HCT116 (cell line): ENCODE data around the gene FNIP2. TPM values are rescaled to one million over a fixed set of nuclear protein-coding genes. Genes with fewer than 3 reads are reported as not detected.
"Not testable (repeated sequence)": the region's sequence is repeated elsewhere in the genome, so short reads cannot be mapped to it uniquely, and the experiment has no call there.

Source experiments
- ATAC-seq: fragments of 200-7000 bp; cut with Tn5 transposase; 2 replicates; pipeline ENCODE4 v1.9.1; 2020; ENCODE audit warnings: mild to moderate bottlenecking, moderate library complexity
- BruUV-seq: library from RNA; stranded (reverse); fragments of 400-500 nt; replicated peaks from 2 replicates; lab custom pipeline; 2021; lab: Mats Ljungman, UMichigan
- CTCF ChIA-PET: fragments of 300-600 bp; sonication (Branson Sonifier 250); formaldehyde crosslinking; loops from one replicate; lab custom pipeline; 2021; ENCODE audit warnings: antibody characterized with exemption; lab: Charles Lee
- POLR2A ChIA-PET: fragments of 300-600, 350-600 bp; sonication (Branson Sonifier 250); formaldehyde crosslinking; loops from one replicate; lab custom pipeline; 2021; ENCODE audit warnings: antibody characterized with exemption; lab: Charles Lee
- RAD21 ChIA-PET, 2 experiments: fragments of 300-600 bp; sonication (Branson Sonifier 250); formaldehyde crosslinking; loops; one replicate each; lab custom pipeline; 2023; ENCODE audit warnings: low total read pairs in 2 of 2; ENCODE audit not compliant: uncharacterized antibody in 2 of 2, unreplicated experiment in 2 of 2, low non-redundant PET in 1 of 2; lab: Charles Lee
- DNase-seq: peaks from one replicate; pipeline ENCODE4 v3.0.0-alpha.2; 2010; ENCODE audit warnings: low read depth, low spot score
- H2AFZ ChIP-seq: fragments of 200-600 bp; shearing (Covaris generic), sonication (generic); 2 replicates; pipeline ENCODE4 v1.6.1; 2017; ENCODE audit warnings: low read depth, mixed run types, mixed read lengths, antibody characterized with exemption, low read length; ENCODE audit not compliant: poor library complexity, severe bottlenecking
- H3K27ac ChIP-seq: 2 replicates; pipeline ENCODE4 v1.5.1; 2012; ENCODE audit warnings: low read depth, low read length
- H3K27me3 ChIP-seq: fragments of 200-600 bp; sonication (generic); 2 replicates; pipeline ENCODE4 v1.6.1; 2016; ENCODE audit warnings: mixed run types, low read length, mixed read lengths; ENCODE audit not compliant: insufficient read depth
- H3K36me3 ChIP-seq, 2 experiments: fragments of 200-500 bp in 1 of 2; fragments of 200-600 bp in 1 of 2; sonication (Bioruptor generic) in 1 of 2; sonication (generic) in 1 of 2; 2 replicates each; pipeline versions ENCODE4 v1.5.1 to v1.6.1; 2014 to 2016; ENCODE audit warnings: low read length in 2 of 2, inconsistent platforms in 1 of 2, mixed read lengths in 1 of 2, mixed run types in 1 of 2; ENCODE audit not compliant: insufficient read depth in 2 of 2, control insufficient read depth in 1 of 2
- H3K4me1 ChIP-seq, 2 experiments: fragments of 200-600 bp in 1 of 2; sonication (generic) in 1 of 2; 2 replicates each; pipeline versions ENCODE4 v1.5.1 to v1.6.1; 2012 to 2017; ENCODE audit warnings: low read length in 2 of 2, inconsistent platforms in 1 of 2, mild to moderate bottlenecking in 1 of 2, mixed read lengths in 1 of 2, mixed run types in 1 of 2, moderate library complexity in 1 of 2; ENCODE audit not compliant: insufficient read depth in 2 of 2, control insufficient read depth in 1 of 2
- H3K4me2 ChIP-seq: fragments of 200-600 bp; sonication (generic); 2 replicates; pipeline ENCODE4 v1.6.1; 2017; ENCODE audit warnings: mixed run types, low read length, mixed read lengths
- H3K4me3 ChIP-seq, 2 experiments: fragments of 200-600 bp in 1 of 2; sonication (generic) in 1 of 2; replicated peaks in 1 of 2; 2 replicates each; pipeline ENCODE4 v1.5.1; 2011 to 2016; ENCODE audit warnings: low read length in 2 of 2, control low read depth in 1 of 2, low read depth in 1 of 2, mild to moderate bottlenecking in 1 of 2, mixed read lengths in 1 of 2, mixed run types in 1 of 2
- H3K79me2 ChIP-seq: fragments of 200-600 bp; sonication (generic); 2 replicates; pipeline ENCODE4 v1.6.1; 2017; ENCODE audit warnings: mild to moderate bottlenecking, mixed run types, low read length, moderate library complexity, mixed read lengths; ENCODE audit not compliant: insufficient read depth
- H3K9ac ChIP-seq: fragments of 200-600 bp; sonication (generic); 2 replicates; pipeline ENCODE4 v1.6.1; 2016; ENCODE audit warnings: low read length, mixed read lengths
- H3K9me2 ChIP-seq: fragments of 200-600 bp; sonication (generic), shearing (Covaris generic); 2 replicates; pipeline ENCODE4 v1.6.1; 2017; ENCODE audit warnings: mixed run types, mild to moderate bottlenecking, moderate library complexity; ENCODE audit not compliant: insufficient read depth
- H3K9me3 ChIP-seq, 2 experiments: fragments of 200-500 bp in 1 of 2; fragments of 200-600 bp in 1 of 2; sonication (Bioruptor generic) in 1 of 2; sonication (generic) in 1 of 2; 2 replicates each; pipeline ENCODE4 v1.6.1; 2014 to 2017; ENCODE audit warnings: low read length in 2 of 2, mixed read lengths in 2 of 2, inconsistent platforms in 1 of 2, low read depth in 1 of 2, mild to moderate bottlenecking in 1 of 2, mixed run types in 1 of 2, moderate library complexity in 1 of 2; ENCODE audit not compliant: control insufficient read depth in 1 of 2, insufficient read depth in 1 of 2
- H4K20me1 ChIP-seq: fragments of 200-600 bp; sonication (generic), shearing (Covaris generic); 2 replicates; pipeline ENCODE4 v1.6.1; 2017; ENCODE audit warnings: mixed run types, mild to moderate bottlenecking, moderate library complexity; ENCODE audit not compliant: insufficient read depth
- CBX3 ChIP-seq: IDR thresholded peaks from 2 replicates; pipeline ENCODE4 v1.6.1; 2012; ENCODE audit warnings: low read depth
- CEBPB ChIP-seq: IDR thresholded peaks from 2 replicates; pipeline ENCODE4 v1.6.1; 2012; ENCODE audit warnings: low read depth
- EZH2 ChIP-seq: fragments of 200-600 bp; sonication (generic); IDR thresholded peaks from 2 replicates; pipeline ENCODE4 v1.6.1; 2017; ENCODE audit warnings: antibody characterized with exemption, mixed run types
- POLR2A ChIP-seq: IDR thresholded peaks from 2 replicates; pipeline ENCODE4 v1.7.0; 2011; ENCODE audit warnings: borderline replicate concordance; ENCODE audit not compliant: insufficient read depth, insufficient read length; ENCODE audit errors: extremely low read depth
- RAD21 ChIP-seq: IDR thresholded peaks from 2 replicates; pipeline ENCODE4 v1.6.1; 2012; ENCODE audit warnings: low read depth, mild to moderate bottlenecking
- SIN3A ChIP-seq: IDR thresholded peaks from 2 replicates; pipeline ENCODE4 v1.6.1; 2012; ENCODE audit warnings: low read depth
- TCF7L2 ChIP-seq: IDR thresholded peaks from 2 replicates; pipeline ENCODE4 v1.7.0; 2011; ENCODE audit warnings: borderline replicate concordance, inconsistent platforms; ENCODE audit not compliant: insufficient read depth, insufficient read length; ENCODE audit errors: extremely low read depth
- YY1 ChIP-seq: IDR thresholded peaks from 2 replicates; pipeline ENCODE4 v1.6.1; 2011; ENCODE audit warnings: low read length, low read depth, moderate library complexity, mild to moderate bottlenecking; ENCODE audit not compliant: insufficient replicate concordance; ENCODE audit errors: extremely low read depth
- ZNF274 ChIP-seq: fragments of 200-500 bp; sonication (Bioruptor generic); IDR thresholded peaks from 2 replicates; pipeline ENCODE4 v1.6.1; 2014; ENCODE audit warnings: mild to moderate bottlenecking, low read depth, low read length, inconsistent platforms
- intact Hi-C: fragments of 100-400 bp; cut with micrococcal nuclease; formaldehyde crosslinking; loops from 2 replicates; pipeline ENCODE4 v1.10.0; 2022
- total RNA-seq: library from RNA; stranded (reverse); gene quantifications from one replicate; pipeline ENCODE4 v1.2.1, GENCODE V29; 2021; ENCODE audit not compliant: unreplicated experiment

Gene FNIP2
- total RNA-seq, 1 experiment from 2014 or later = 4.8 TPM

- no TSS peak for BruUV-seq
- Histone ChIP-seq H3K4me2 (no peak overlapping the region), H3K36me3 (no peaks in the 10 kb centered on the region), H3K27ac (no peak overlapping the region), H4K20me1 (no peaks in the 10 kb centered on the region), H3K4me3 (no peak overlapping the region), H2AFZ (no peak overlapping the region), H3K27me3 (no peaks in the 10 kb centered on the region), H3K9me2 (no peaks in the 10 kb centered on the region), H3K79me2 (no peaks in the 10 kb centered on the region), H3K9ac (no peak overlapping the region), H3K9me3 (no peaks in the 10 kb centered on the region), H3K4me1 (no peaks in the 10 kb centered on the region)
- RAD21 ChIA-PET = no interaction called here
- CTCF ChIA-PET = no interaction called here
- intact Hi-C loops = no loop called here
- TF ChIP-seq EZH2 (no peak), RAD21 (no peak), CBX3 (no peak), ZNF274 (no peak), CEBPB (no peak), POLR2A (no peak), SIN3A (no peak), YY1 (no peak), TCF7L2 (no peak)
- ATAC-seq (no peak), DNase-seq (no peak)
- POLR2A ChIA-PET = no interaction called here
Measured at GRCh38 chr4:158754385-158755180, 14.2 kb upstream of the FNIP2 start.

DNA sequence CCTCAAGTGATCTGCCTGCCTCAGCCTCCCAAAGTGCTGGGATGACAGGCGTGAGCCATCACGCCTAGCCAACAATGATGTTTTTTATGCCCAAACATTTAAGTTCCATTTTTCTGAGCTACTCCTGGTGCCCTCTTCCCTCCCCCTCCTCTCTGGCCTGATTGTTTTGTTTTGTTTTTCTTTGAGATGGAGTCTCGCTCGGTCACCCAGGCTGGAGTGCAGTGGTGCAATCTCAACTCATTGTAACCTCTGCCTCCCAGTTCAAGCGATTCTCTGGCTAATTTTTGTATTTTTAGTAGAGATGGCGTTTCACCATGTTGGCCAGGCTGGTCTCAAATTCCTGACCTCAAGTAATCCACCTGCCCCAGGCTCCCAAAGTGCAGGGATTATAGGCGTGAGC lies 13.0 kb upstream of the FNIP2 start:
- H3K9ac ChIP-seq, RAD21 ChIA-PET, H3K27me3 ChIP-seq, H3K4me1 ChIP-seq, H2AFZ ChIP-seq, intact Hi-C loops, ATAC-seq, H3K27ac ChIP-seq, H3K4me2 ChIP-seq, CTCF ChIA-PET, H4K20me1 ChIP-seq, H3K9me2 ChIP-seq, H3K9me3 ChIP-seq, H3K4me3 ChIP-seq, DNase-seq, H3K36me3 ChIP-seq, BruUV-seq, POLR2A ChIA-PET, H3K79me2 ChIP-seq: not testable (repeated sequence)
